GM12873 (cell line): ENCODE data around the gene MTARC2.
A peak's percentile ranks its signal among the peaks of the same experiment; 100 is the strongest.

ENCODE experiments used
- TF ChIP-seq, protein P1 (sequence below): IDR thresholded peaks from 2 replicates; pipeline ENCODE4 v1.5.1; 2012; ENCODE audit warnings: low read depth, mild to moderate bottlenecking, moderate library complexity, low read length, control low read depth; ENCODE audit not compliant: insufficient read depth; ENCODE audit errors: missing control alignments

The MTARC2 gene

DNA sequence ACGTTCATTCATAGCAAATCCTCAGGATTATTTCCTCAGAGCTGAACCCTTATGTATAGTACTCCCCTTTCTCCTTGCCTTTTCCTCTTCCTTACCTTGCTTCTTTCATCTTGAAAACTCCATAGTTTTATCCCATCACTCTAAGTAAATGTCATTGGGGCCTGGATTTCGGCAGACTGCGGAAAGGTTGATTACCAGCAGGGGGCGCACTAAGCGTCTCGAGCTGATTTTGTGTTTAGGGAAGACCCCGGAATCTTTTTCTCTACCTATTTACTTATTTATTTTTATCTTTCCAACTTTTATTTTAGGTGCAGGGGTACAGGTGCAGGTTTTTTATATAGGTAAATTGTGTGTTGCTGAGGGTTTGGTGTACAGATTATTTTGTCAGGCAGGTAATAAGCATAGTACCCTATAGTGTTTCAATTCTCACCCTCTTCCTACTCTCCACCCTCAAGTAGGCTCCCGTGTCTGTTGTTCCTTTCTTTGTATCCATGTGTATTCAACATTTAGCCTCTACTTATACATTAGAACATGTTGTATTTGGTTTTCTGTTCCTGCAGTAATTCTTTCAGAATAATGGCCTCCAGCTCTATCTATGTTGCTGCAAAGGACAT is 27.2 kb downstream of the MTARC2 start:
- TF ChIP-seq, protein P1, sequence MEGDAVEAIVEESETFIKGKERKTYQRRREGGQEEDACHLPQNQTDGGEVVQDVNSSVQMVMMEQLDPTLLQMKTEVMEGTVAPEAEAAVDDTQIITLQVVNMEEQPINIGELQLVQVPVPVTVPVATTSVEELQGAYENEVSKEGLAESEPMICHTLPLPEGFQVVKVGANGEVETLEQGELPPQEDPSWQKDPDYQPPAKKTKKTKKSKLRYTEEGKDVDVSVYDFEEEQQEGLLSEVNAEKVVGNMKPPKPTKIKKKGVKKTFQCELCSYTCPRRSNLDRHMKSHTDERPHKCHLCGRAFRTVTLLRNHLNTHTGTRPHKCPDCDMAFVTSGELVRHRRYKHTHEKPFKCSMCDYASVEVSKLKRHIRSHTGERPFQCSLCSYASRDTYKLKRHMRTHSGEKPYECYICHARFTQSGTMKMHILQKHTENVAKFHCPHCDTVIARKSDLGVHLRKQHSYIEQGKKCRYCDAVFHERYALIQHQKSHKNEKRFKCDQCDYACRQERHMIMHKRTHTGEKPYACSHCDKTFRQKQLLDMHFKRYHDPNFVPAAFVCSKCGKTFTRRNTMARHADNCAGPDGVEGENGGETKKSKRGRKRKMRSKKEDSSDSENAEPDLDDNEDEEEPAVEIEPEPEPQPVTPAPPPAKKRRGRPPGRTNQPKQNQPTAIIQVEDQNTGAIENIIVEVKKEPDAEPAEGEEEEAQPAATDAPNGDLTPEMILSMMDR = peak; percentile 73

DNA sequence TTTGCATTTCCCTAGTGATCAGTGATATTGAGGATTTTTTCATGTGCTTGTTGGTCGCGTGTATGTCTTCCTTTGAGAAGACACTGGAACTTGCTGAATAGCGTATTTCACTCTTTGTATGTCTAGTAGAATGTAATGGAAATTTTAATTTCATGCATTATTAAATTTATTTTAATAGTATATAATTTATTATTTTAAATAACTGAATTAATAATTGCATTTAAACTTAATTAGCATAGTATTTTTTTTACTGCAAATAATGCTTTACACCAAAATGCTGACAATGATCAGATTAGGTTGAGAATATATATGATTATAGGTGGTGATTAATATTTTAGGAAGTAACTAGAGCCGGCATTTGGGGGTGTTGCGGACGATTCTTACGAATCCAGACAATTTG is 28.1 kb downstream of the MTARC2 start:
- TF ChIP-seq, protein P1 = no peak

DNA sequence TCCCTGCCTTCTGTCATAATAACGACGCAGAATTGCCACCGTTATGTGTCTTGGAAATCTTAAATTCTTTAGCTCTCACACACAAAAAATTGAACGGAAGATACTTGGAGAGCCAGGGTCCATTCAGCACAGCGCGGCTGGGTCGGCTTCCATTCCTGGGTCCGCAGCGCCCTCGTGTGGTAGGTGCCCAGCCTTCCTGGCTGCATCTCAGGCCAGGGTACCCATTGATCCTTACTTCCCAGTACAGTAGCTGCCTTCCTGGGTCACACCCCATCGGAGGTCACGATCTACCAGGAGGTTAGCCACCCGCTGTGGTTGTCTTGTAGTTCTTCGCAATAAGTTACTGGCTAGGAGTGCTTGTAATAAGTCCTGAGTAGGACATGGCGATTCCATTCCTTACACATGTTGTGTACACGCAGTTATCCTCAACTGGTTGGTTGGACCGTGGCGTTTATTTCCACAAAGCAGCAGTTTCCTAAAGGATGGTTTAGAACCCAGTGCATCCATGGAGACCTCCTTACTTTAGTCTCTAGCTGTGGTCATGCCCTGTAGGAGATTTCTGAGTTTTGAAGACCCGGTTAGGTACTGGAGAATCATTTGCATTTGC is 28.7 kb downstream of the MTARC2 start:
- TF ChIP-seq, protein P1 = peak; percentile 93

DNA sequence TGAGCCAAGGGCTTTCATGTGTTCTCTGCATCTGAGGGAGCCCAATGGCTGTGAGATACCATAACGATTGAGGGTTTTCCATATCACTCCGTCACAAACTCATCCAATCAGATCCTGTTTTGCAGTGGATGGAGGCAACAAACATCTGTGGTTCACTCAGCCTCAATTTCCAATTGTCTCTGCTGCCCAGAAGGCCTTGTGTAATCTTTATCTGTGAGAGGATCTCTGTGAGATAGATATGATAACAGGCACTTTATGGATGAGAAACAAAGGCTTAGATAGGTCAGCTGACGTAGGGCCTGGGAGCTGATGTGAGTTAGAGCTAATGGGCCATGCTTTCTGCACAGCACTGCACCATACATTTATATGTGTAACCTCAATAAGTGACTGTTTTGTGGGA is 35.3 kb downstream of the MTARC2 start:
- TF ChIP-seq, protein P1 = no peak

DNA sequence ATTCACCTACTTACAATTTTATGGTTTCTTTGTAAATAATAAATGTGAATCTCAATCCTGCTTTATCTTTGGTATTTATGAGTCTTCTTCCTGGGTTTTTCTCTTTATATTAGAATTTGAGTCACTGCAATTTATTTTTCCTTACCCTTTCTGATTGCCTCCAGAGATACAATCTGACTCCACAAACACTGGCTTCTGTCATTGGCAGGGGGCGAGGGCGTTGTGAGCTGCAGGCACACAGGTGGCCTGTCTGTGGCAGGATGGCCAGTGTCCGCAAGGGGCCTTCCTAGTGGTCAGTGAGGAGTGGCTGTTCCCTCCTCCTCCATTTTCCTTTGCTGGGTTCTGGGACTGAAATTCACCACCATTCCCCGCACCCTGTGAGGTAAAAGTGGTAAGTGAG is 36.6 kb downstream of the MTARC2 start:
- TF ChIP-seq, protein P1 = no peak

DNA sequence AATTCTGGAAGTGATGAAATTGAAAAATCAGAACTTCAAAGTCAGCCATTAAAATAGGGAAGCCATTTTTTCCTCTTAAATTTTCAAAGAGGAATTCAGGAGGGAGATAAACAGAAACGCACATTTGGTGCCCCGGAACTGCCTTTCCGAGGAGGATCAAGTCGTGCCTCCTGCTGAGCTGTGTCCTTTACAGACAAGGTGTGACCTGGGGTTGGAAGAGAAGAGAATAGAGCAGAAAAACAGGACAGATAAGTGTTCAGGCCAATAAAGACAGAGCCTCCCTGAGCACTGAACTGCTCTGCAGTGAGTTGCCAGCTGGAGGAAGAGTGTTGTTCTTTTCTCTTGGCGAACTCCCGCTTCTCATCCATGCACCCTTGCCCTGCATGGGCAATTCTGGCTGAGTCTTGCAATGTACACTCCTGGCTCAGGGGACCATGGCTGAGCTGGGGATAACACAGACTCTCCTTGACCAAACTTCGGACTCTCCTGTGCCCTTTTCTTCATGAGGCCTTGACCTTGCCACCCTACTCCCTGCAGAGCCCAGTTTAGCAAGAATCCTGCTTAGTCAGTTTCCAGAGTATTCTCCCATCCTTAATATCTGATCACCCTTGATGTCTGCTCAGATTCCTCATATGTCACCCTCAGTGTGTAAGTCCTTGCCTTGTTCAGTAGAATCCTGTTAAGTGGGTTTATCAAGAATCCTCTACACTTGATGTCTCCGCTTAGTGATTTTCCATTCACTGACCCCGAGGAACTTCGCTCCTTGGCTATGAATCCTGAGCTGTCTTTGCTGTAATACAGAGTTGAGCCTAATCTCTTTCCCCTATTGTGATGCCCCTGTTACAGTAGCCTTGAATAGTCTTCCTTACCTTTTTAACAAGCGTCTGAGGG is 37.3 kb downstream of the MTARC2 start:
- TF ChIP-seq, protein P1 = no peak

DNA sequence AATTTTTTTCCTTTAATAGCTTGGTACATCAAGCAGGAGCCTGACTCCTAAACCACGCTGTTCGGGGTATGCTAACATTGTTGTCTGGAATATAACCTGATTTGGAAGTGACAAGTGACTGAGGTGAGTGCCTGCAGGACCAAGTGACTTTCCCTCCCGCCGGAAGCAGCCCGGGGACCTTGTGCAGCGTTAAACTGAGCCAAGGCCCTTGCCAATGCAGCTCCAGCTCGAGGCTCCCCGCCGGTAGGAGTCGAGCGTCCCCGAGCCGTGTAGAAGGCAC is 37.9 kb downstream of the MTARC2 start:
- TF ChIP-seq, protein P1 = no peak
